Neural cell (in vitro differentiated cells): ENCODE measurements around the gene NOL4L. TPM values are rescaled to one million over a fixed set of nuclear protein-coding genes. Genes with fewer than 3 reads are reported as not detected.
A peak's percentile ranks its signal among the peaks of the same experiment; 100 is the strongest.

Source experiments
- H2AFZ ChIP-seq: fragments of 200-600, 300-800 bp; sonication (generic), shearing (Covaris generic); 2 replicates; pipeline ENCODE4 v1.6.0; 2014; ENCODE audit warnings: low read depth, mild to moderate bottlenecking, antibody characterized with exemption, low read length, moderate library complexity
- H3F3A ChIP-seq: fragments of 200-600 bp; shearing (Covaris generic); 2 replicates; pipeline ENCODE4 v1.6.1; 2016; ENCODE audit warnings: mild to moderate bottlenecking, moderate library complexity, mixed read lengths, antibody characterized with exemption, low read length; ENCODE audit not compliant: insufficient read depth, poor library complexity, severe bottlenecking
- H3K27ac ChIP-seq: fragments of 200-600, 300-800 bp; sonication (generic), shearing (Covaris generic); 2 replicates; pipeline ENCODE4 v1.5.1; 2014; ENCODE audit warnings: mild to moderate bottlenecking, low read length, moderate library complexity
- H3K27me3 ChIP-seq: fragments of 300-800, 200-600 bp; sonication (generic), shearing (Covaris generic); 2 replicates; pipeline ENCODE4 v1.6.0; 2014; ENCODE audit warnings: mild to moderate bottlenecking, low read depth, low read length, moderate library complexity; ENCODE audit not compliant: insufficient read depth
- H3K36me3 ChIP-seq: fragments of 300-800, 200-600 bp; sonication (generic), shearing (Covaris generic); 2 replicates; pipeline ENCODE4 v1.5.1; 2014; ENCODE audit warnings: mild to moderate bottlenecking, antibody characterized with exemption, low read length, moderate library complexity; ENCODE audit not compliant: insufficient read depth
- H3K4me2 ChIP-seq: fragments of 300-800, 200-600 bp; sonication (generic), shearing (Covaris generic); 2 replicates; pipeline ENCODE4 v1.6.0; 2014; ENCODE audit warnings: mild to moderate bottlenecking, low read length
- H3K4me3 ChIP-seq: fragments of 300-800, 200-600 bp; sonication (generic), shearing (Covaris generic); 2 replicates; pipeline ENCODE4 v1.5.1; 2014; ENCODE audit warnings: mild to moderate bottlenecking, low read length, moderate library complexity
- H3K79me2 ChIP-seq: fragments of 200-600 bp; shearing (Covaris generic); replicated peaks from 2 replicates; pipeline ENCODE4 v1.6.0; 2014; ENCODE audit warnings: mild to moderate bottlenecking, low read length, moderate library complexity; ENCODE audit not compliant: insufficient read depth
- H3K9ac ChIP-seq: fragments of 300-800, 200-600 bp; sonication (generic), shearing (Covaris generic); 2 replicates; pipeline ENCODE4 v1.6.1; 2016; ENCODE audit warnings: mild to moderate bottlenecking, low read length, mixed read lengths
- H3K9me2 ChIP-seq: fragments of 200-600 bp; shearing (Covaris generic); 2 replicates; pipeline ENCODE4 v1.6.1; 2016; ENCODE audit warnings: mild to moderate bottlenecking, low read length, mixed read lengths; ENCODE audit not compliant: insufficient read depth
- H3K9me3 ChIP-seq: fragments of 200-600, 300-800 bp; sonication (generic), shearing (Covaris generic); 2 replicates; pipeline ENCODE4 v1.6.1; 2016; ENCODE audit warnings: mild to moderate bottlenecking, mixed run types, low read length, moderate library complexity, mixed read lengths
- H4K20me1 ChIP-seq: fragments of 200-600 bp; shearing (Covaris generic); 2 replicates; pipeline ENCODE4 v1.6.1; 2016; ENCODE audit warnings: mild to moderate bottlenecking, mixed run types; ENCODE audit not compliant: insufficient read depth
- EP300 ChIP-seq: fragments of 450-650 bp; conservative IDR thresholded peaks from 2 replicates; pipeline ENCODE4 v1.6.1; 2014; ENCODE audit warnings: antibody characterized with exemption, mild to moderate bottlenecking, moderate library complexity; ENCODE audit not compliant: poor library complexity, severe bottlenecking
- EZH2 ChIP-seq: fragments of 200-600, 300-800 bp; shearing (Covaris generic), sonication (generic); IDR thresholded peaks from 2 replicates; pipeline ENCODE4 v1.6.1; 2014; ENCODE audit warnings: antibody characterized with exemption, low read length, borderline replicate concordance, mild to moderate bottlenecking; ENCODE audit not compliant: insufficient read depth, poor library complexity, severe bottlenecking
- MXI1 ChIP-seq: fragments of 450-650 bp; conservative IDR thresholded peaks from 2 replicates; pipeline ENCODE4 v1.6.1; 2014; ENCODE audit warnings: antibody characterized with exemption, mild to moderate bottlenecking; ENCODE audit not compliant: poor library complexity, severe bottlenecking
- POLR2AphosphoS5 ChIP-seq: IDR thresholded peaks from 2 replicates; pipeline ENCODE4 v1.6.1; 2012
- RAD21 ChIP-seq: fragments of 450-650 bp; conservative IDR thresholded peaks from 2 replicates; pipeline ENCODE4 v1.6.1; 2014; ENCODE audit warnings: antibody characterized with exemption, mild to moderate bottlenecking, moderate library complexity
- SMC3 ChIP-seq: fragments of 450-650 bp; conservative IDR thresholded peaks from 2 replicates; pipeline ENCODE4 v1.6.1; 2014; ENCODE audit warnings: antibody characterized with exemption, mild to moderate bottlenecking, moderate library complexity; ENCODE audit not compliant: poor library complexity
- TAF1 ChIP-seq: IDR thresholded peaks from 2 replicates; pipeline ENCODE4 v1.6.1; 2012; ENCODE audit warnings: low read depth
- polyA plus RNA-seq: library from polyadenylated mRNA; depleted of rRNA; stranded (reverse); fragments of >200 nt; gene quantifications from 2 replicates; pipeline ENCODE4 v1.2.3, GENCODE V29; 2014
- TF ChIP-seq, protein P1 (sequence below): IDR thresholded peaks from 2 replicates; pipeline ENCODE4 v1.6.1; 2012; ENCODE audit warnings: borderline replicate concordance
- TF ChIP-seq, protein P2 (sequence below): fragments of 450-650 bp; IDR thresholded peaks from 2 replicates; pipeline ENCODE4 v1.5.1; 2014; ENCODE audit warnings: antibody characterized with exemption, mild to moderate bottlenecking, moderate library complexity; ENCODE audit not compliant: poor library complexity, severe bottlenecking

The NOL4L gene
- polyA plus RNA-seq, 1 donor from 2014 or later: 20.4 TPM

DNA sequence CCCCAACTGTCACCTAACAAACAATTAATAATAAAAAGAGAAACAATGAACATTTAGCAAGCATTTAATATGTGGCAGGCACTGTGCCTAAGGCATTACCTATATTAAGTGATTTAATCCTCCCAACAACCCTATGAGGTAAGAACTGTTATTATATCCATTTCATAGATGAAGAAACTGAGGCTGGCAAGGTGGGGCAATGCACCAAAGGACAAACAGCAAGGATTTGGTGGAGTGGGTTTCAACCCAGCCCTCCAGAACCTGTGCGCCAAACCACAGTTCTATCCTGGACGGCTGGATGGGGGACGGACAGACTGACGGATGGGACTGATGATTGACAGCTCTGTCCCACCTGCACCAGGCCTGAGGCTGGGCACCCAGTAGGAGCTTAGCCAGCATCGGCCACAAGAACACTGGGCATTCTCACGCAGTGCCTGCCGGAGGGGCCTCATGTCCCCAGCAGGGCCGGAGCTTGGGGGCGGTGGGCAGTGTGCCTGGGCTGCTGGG is 24.6 kb downstream of the NOL4L start:
- TF ChIP-seq EP300: peak; percentile 28
- no peak for TF ChIP-seq MXI1
- Histone ChIP-seq H3K79me2 (peaks cover 15% of the 10 kb centered on the region), H3K36me3 (no peaks in the 10 kb centered on the region), H3K4me3 (peak overlapping the region; percentile 61), H3K9ac (peak overlapping the region; percentile 79), H3K9me2 (no peaks in the 10 kb centered on the region), H3K9me3 (no peaks in the 10 kb centered on the region), H3K27ac (peak overlapping the region; percentile 89), H3F3A (no peaks in the 10 kb centered on the region), H3K4me2 (peak overlapping the region; percentile 84), H2AFZ (peak overlapping the region; percentile 10), H3K27me3 (no peaks in the 10 kb centered on the region), H4K20me1 (no peaks in the 10 kb centered on the region)

DNA sequence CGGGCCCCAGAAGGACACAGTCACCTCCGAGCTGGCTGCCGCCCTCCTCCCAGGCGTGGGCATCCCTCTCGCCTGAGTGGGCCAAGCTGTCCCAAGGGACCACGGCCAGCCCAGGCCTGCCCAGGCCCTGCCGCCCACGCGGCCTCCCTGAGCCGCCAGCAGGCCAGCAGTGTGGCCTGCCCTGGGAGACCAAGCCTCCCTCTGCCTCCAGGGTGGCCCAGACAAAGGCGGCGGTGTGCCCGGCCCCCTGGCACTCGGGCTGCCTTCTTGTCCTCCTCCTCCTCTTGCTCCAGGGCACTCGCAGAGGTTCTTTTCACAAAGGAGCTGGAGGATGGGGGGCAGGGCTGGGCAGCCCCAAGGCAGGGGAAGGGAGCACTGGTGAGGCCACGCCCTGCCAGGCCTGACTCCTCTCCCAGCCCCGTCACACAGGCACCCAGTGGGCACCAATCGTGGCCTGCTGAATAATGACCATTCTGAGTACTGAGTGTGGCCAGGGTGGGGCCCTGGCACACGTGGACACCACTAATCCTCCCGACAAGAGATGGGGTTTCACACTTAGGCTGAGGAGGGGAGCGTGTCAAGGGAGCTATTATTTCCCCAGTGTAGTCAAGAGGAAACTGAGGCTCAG is 25.3 kb downstream of the NOL4L start:
- Histone ChIP-seq H3K9ac (peak overlapping the region; percentile 16), H3K27ac (peak overlapping the region; percentile 89), H3F3A (no peaks in the 10 kb centered on the region), H4K20me1 (no peaks in the 10 kb centered on the region), H3K9me2 (no peaks in the 10 kb centered on the region), H3K79me2 (peaks cover 15% of the 10 kb centered on the region), H3K27me3 (no peaks in the 10 kb centered on the region), H3K4me3 (no peak overlapping the region), H2AFZ (no peak overlapping the region), H3K36me3 (no peaks in the 10 kb centered on the region), H3K9me3 (no peaks in the 10 kb centered on the region), H3K4me2 (no peak overlapping the region)
- TF ChIP-seq EZH2 (no peak), POLR2AphosphoS5 (no peak), MXI1 (no peak), EP300 (no peak), TAF1 (no peak), RAD21 (no peak), SMC3 (no peak)
- TF ChIP-seq, protein P1, sequence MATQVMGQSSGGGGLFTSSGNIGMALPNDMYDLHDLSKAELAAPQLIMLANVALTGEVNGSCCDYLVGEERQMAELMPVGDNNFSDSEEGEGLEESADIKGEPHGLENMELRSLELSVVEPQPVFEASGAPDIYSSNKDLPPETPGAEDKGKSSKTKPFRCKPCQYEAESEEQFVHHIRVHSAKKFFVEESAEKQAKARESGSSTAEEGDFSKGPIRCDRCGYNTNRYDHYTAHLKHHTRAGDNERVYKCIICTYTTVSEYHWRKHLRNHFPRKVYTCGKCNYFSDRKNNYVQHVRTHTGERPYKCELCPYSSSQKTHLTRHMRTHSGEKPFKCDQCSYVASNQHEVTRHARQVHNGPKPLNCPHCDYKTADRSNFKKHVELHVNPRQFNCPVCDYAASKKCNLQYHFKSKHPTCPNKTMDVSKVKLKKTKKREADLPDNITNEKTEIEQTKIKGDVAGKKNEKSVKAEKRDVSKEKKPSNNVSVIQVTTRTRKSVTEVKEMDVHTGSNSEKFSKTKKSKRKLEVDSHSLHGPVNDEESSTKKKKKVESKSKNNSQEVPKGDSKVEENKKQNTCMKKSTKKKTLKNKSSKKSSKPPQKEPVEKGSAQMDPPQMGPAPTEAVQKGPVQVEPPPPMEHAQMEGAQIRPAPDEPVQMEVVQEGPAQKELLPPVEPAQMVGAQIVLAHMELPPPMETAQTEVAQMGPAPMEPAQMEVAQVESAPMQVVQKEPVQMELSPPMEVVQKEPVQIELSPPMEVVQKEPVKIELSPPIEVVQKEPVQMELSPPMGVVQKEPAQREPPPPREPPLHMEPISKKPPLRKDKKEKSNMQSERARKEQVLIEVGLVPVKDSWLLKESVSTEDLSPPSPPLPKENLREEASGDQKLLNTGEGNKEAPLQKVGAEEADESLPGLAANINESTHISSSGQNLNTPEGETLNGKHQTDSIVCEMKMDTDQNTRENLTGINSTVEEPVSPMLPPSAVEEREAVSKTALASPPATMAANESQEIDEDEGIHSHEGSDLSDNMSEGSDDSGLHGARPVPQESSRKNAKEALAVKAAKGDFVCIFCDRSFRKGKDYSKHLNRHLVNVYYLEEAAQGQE: no peak
- TF ChIP-seq, protein P2, sequence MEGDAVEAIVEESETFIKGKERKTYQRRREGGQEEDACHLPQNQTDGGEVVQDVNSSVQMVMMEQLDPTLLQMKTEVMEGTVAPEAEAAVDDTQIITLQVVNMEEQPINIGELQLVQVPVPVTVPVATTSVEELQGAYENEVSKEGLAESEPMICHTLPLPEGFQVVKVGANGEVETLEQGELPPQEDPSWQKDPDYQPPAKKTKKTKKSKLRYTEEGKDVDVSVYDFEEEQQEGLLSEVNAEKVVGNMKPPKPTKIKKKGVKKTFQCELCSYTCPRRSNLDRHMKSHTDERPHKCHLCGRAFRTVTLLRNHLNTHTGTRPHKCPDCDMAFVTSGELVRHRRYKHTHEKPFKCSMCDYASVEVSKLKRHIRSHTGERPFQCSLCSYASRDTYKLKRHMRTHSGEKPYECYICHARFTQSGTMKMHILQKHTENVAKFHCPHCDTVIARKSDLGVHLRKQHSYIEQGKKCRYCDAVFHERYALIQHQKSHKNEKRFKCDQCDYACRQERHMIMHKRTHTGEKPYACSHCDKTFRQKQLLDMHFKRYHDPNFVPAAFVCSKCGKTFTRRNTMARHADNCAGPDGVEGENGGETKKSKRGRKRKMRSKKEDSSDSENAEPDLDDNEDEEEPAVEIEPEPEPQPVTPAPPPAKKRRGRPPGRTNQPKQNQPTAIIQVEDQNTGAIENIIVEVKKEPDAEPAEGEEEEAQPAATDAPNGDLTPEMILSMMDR: no peak
